HCT116 (cell line): ENCODE measurements around the gene FER. TPM values are rescaled to one million over a fixed set of nuclear protein-coding genes. Genes with fewer than 3 reads are reported as not detected.

Experiments
- ATAC-seq: fragments of 200-7000 bp; cut with Tn5 transposase; 2 replicates; pipeline ENCODE4 v1.9.1; 2020; ENCODE audit warnings: mild to moderate bottlenecking, moderate library complexity
- BruUV-seq: library from RNA; stranded (reverse); fragments of 400-500 nt; replicated peaks from 2 replicates; lab custom pipeline; 2021; lab: Mats Ljungman, UMichigan
- CTCF ChIA-PET: fragments of 300-600 bp; sonication (Branson Sonifier 250); formaldehyde crosslinking; loops from one replicate; lab custom pipeline; 2021; ENCODE audit warnings: antibody characterized with exemption; lab: Charles Lee
- POLR2A ChIA-PET: fragments of 300-600, 350-600 bp; sonication (Branson Sonifier 250); formaldehyde crosslinking; loops from one replicate; lab custom pipeline; 2021; ENCODE audit warnings: antibody characterized with exemption; lab: Charles Lee
- RAD21 ChIA-PET, 2 experiments: fragments of 300-600 bp; sonication (Branson Sonifier 250); formaldehyde crosslinking; loops; one replicate each; lab custom pipeline; 2023; ENCODE audit warnings: low total read pairs in 2 of 2; ENCODE audit not compliant: uncharacterized antibody in 2 of 2, unreplicated experiment in 2 of 2, low non-redundant PET in 1 of 2; lab: Charles Lee
- DNase-seq: peaks from one replicate; pipeline ENCODE4 v3.0.0-alpha.2; 2010; ENCODE audit warnings: low read depth, low spot score
- H2AFZ ChIP-seq: fragments of 200-600 bp; shearing (Covaris generic), sonication (generic); 2 replicates; pipeline ENCODE4 v1.6.1; 2017; ENCODE audit warnings: low read depth, mixed run types, mixed read lengths, antibody characterized with exemption, low read length; ENCODE audit not compliant: poor library complexity, severe bottlenecking
- H3K27ac ChIP-seq: 2 replicates; pipeline ENCODE4 v1.5.1; 2012; ENCODE audit warnings: low read depth, low read length
- H3K27me3 ChIP-seq: fragments of 200-600 bp; sonication (generic); 2 replicates; pipeline ENCODE4 v1.6.1; 2016; ENCODE audit warnings: mixed run types, low read length, mixed read lengths; ENCODE audit not compliant: insufficient read depth
- H3K36me3 ChIP-seq, 2 experiments: fragments of 200-500 bp in 1 of 2; fragments of 200-600 bp in 1 of 2; sonication (Bioruptor generic) in 1 of 2; sonication (generic) in 1 of 2; 2 replicates each; pipeline versions ENCODE4 v1.5.1 to v1.6.1; 2014 to 2016; ENCODE audit warnings: low read length in 2 of 2, inconsistent platforms in 1 of 2, mixed read lengths in 1 of 2, mixed run types in 1 of 2; ENCODE audit not compliant: insufficient read depth in 2 of 2, control insufficient read depth in 1 of 2
- H3K4me1 ChIP-seq, 2 experiments: fragments of 200-600 bp in 1 of 2; sonication (generic) in 1 of 2; 2 replicates each; pipeline versions ENCODE4 v1.5.1 to v1.6.1; 2012 to 2017; ENCODE audit warnings: low read length in 2 of 2, inconsistent platforms in 1 of 2, mild to moderate bottlenecking in 1 of 2, mixed read lengths in 1 of 2, mixed run types in 1 of 2, moderate library complexity in 1 of 2; ENCODE audit not compliant: insufficient read depth in 2 of 2, control insufficient read depth in 1 of 2
- H3K4me2 ChIP-seq: fragments of 200-600 bp; sonication (generic); 2 replicates; pipeline ENCODE4 v1.6.1; 2017; ENCODE audit warnings: mixed run types, low read length, mixed read lengths
- H3K4me3 ChIP-seq, 2 experiments: fragments of 200-600 bp in 1 of 2; sonication (generic) in 1 of 2; replicated peaks in 1 of 2; 2 replicates each; pipeline ENCODE4 v1.5.1; 2011 to 2016; ENCODE audit warnings: low read length in 2 of 2, control low read depth in 1 of 2, low read depth in 1 of 2, mild to moderate bottlenecking in 1 of 2, mixed read lengths in 1 of 2, mixed run types in 1 of 2
- H3K79me2 ChIP-seq: fragments of 200-600 bp; sonication (generic); 2 replicates; pipeline ENCODE4 v1.6.1; 2017; ENCODE audit warnings: mild to moderate bottlenecking, mixed run types, low read length, moderate library complexity, mixed read lengths; ENCODE audit not compliant: insufficient read depth
- H3K9ac ChIP-seq: fragments of 200-600 bp; sonication (generic); 2 replicates; pipeline ENCODE4 v1.6.1; 2016; ENCODE audit warnings: low read length, mixed read lengths
- H3K9me2 ChIP-seq: fragments of 200-600 bp; sonication (generic), shearing (Covaris generic); 2 replicates; pipeline ENCODE4 v1.6.1; 2017; ENCODE audit warnings: mixed run types, mild to moderate bottlenecking, moderate library complexity; ENCODE audit not compliant: insufficient read depth
- H3K9me3 ChIP-seq, 2 experiments: fragments of 200-500 bp in 1 of 2; fragments of 200-600 bp in 1 of 2; sonication (Bioruptor generic) in 1 of 2; sonication (generic) in 1 of 2; 2 replicates each; pipeline ENCODE4 v1.6.1; 2014 to 2017; ENCODE audit warnings: low read length in 2 of 2, mixed read lengths in 2 of 2, inconsistent platforms in 1 of 2, low read depth in 1 of 2, mild to moderate bottlenecking in 1 of 2, mixed run types in 1 of 2, moderate library complexity in 1 of 2; ENCODE audit not compliant: control insufficient read depth in 1 of 2, insufficient read depth in 1 of 2
- H4K20me1 ChIP-seq: fragments of 200-600 bp; sonication (generic), shearing (Covaris generic); 2 replicates; pipeline ENCODE4 v1.6.1; 2017; ENCODE audit warnings: mixed run types, mild to moderate bottlenecking, moderate library complexity; ENCODE audit not compliant: insufficient read depth
- EGR1 ChIP-seq: IDR thresholded peaks from 2 replicates; pipeline ENCODE4 v1.6.1; 2012; ENCODE audit warnings: low read depth
- ELF1 ChIP-seq: IDR thresholded peaks from 2 replicates; pipeline ENCODE4 v1.6.1; 2012; ENCODE audit warnings: low read depth, borderline replicate concordance
- EZH2 ChIP-seq: fragments of 200-600 bp; sonication (generic); IDR thresholded peaks from 2 replicates; pipeline ENCODE4 v1.6.1; 2017; ENCODE audit warnings: antibody characterized with exemption, mixed run types
- FOSL1 ChIP-seq: IDR thresholded peaks from 2 replicates; pipeline ENCODE4 v1.6.1; 2012; ENCODE audit warnings: low read depth
- POLR2A ChIP-seq: IDR thresholded peaks from 2 replicates; pipeline ENCODE4 v1.7.0; 2011; ENCODE audit warnings: borderline replicate concordance; ENCODE audit not compliant: insufficient read depth, insufficient read length; ENCODE audit errors: extremely low read depth
- POLR2AphosphoS5 ChIP-seq: IDR thresholded peaks from 2 replicates; pipeline ENCODE4 v1.6.1; 2011; ENCODE audit warnings: mild to moderate bottlenecking, low read depth, low read length, moderate library complexity
- SIN3A ChIP-seq: IDR thresholded peaks from 2 replicates; pipeline ENCODE4 v1.6.1; 2012; ENCODE audit warnings: low read depth
- ZNF274 ChIP-seq: fragments of 200-500 bp; sonication (Bioruptor generic); IDR thresholded peaks from 2 replicates; pipeline ENCODE4 v1.6.1; 2014; ENCODE audit warnings: mild to moderate bottlenecking, low read depth, low read length, inconsistent platforms
- intact Hi-C: fragments of 100-400 bp; cut with micrococcal nuclease; formaldehyde crosslinking; loops from 2 replicates; pipeline ENCODE4 v1.10.0; 2022
- total RNA-seq: library from RNA; stranded (reverse); gene quantifications from one replicate; pipeline ENCODE4 v1.2.1, GENCODE V29; 2021; ENCODE audit not compliant: unreplicated experiment
- TF ChIP-seq, protein P1 (sequence below): IDR thresholded peaks from 2 replicates; pipeline ENCODE4 v1.6.1; 2012

FER gene
- total RNA-seq, 1 experiment from 2014 or later: 32.0 TPM

DNA sequence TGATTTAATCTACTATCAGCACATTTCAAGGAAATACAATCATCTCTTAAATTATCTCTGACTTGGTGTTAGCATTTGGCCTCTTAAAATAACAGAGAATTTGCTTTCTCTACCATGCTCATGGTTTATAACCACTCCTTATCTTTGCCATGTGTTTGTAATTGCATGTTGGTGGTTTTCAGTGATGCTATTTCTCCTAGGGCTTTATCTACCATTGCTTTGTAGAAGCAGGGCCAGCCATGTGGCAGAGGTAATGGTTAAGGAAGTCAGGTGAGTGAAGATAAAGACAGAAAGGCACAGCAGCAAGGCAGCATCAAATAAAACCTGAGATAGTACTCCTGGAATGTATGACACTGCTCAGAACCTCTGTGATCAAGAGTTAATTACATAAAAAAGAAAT lies 206.2 kb downstream of the FER start:
- CTCF ChIA-PET: no interaction called here
- RAD21 ChIA-PET: no interaction called here
- Histone ChIP-seq H3K9ac (no peak overlapping the region), H3K27me3 (no peaks in the 10 kb centered on the region), H3K4me3 (no peak overlapping the region), H3K4me2 (no peak overlapping the region), H3K79me2 (no peaks in the 10 kb centered on the region), H3K9me2 (no peaks in the 10 kb centered on the region), H3K9me3 (no peaks in the 10 kb centered on the region), H3K27ac (no peak overlapping the region), H3K36me3 (no peaks in the 10 kb centered on the region), H2AFZ (no peak overlapping the region), H3K4me1 (no peaks in the 10 kb centered on the region), H4K20me1 (no peaks in the 10 kb centered on the region)
- intact Hi-C loops: no loop called here
- POLR2A ChIA-PET: no interaction called here
- DNase-seq (no peak), ATAC-seq (no peak)
- TF ChIP-seq SIN3A (no peak), ELF1 (no peak), EZH2 (no peak), POLR2A (no peak), EGR1 (no peak)
- TF ChIP-seq, protein P1, sequence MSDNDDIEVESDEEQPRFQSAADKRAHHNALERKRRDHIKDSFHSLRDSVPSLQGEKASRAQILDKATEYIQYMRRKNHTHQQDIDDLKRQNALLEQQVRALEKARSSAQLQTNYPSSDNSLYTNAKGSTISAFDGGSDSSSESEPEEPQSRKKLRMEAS: no peak
- no TSS peak for BruUV-seq

DNA sequence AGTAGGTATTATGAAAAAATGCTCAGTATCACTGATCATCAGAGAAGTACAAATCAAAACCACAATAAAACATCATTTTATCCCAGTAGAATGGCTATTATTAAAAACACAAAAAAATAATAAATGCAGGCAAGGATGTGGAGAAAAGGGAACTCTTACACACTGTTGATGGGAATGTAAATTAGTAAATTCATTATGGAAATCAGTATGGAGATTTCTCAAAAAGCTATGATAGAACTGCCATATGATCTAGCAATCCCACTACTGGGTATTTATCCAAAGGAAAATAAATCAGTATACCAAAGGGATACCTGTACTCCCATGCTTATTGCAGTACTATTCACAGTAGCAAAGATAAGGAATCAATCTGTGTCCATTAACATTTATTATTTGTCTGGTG lies 209.6 kb downstream of the FER start:
- intact Hi-C loops: no loop called here
- no peak overlapping the region for H3K4me2 ChIP-seq
- TF ChIP-seq FOSL1 (no peak), EZH2 (no peak), POLR2AphosphoS5 (no peak), ZNF274 (no peak), ELF1 (no peak)
- H3K4me3 ChIP-seq: no peak overlapping the region
- BruUV-seq: no TSS peak
- H3K79me2 ChIP-seq: no peaks in the 10 kb centered on the region
- DNase-seq: no peak
- no peaks in the 10 kb centered on the region for H3K36me3 ChIP-seq
- CTCF ChIA-PET: no interaction called here
- no peaks in the 10 kb centered on the region for H3K9me3 ChIP-seq
- no peak overlapping the region for H3K27ac ChIP-seq
- H3K9me2 ChIP-seq: no peaks in the 10 kb centered on the region
- no peaks in the 10 kb centered on the region for H4K20me1 ChIP-seq
- POLR2A ChIA-PET: no interaction called here
- H2AFZ ChIP-seq: no peak overlapping the region
- H3K9ac ChIP-seq: no peak overlapping the region
- H3K27me3 ChIP-seq: no peaks in the 10 kb centered on the region
- H3K4me1 ChIP-seq: no peaks in the 10 kb centered on the region
- RAD21 ChIA-PET: no interaction called here
- no peak for ATAC-seq
